ENCODE results near the gene ZHX3. TPM values are rescaled to one million over a fixed set of nuclear protein-coding genes. Genes with fewer than 3 reads are reported as not detected.

ZHX3 gene
- total and polyA plus RNA-seq, 2 of the 13 experiments (the other 11 are each of a cell fraction or from before 2014, with no cell fraction given): 8.4 to 11.7 TPM

DNA sequence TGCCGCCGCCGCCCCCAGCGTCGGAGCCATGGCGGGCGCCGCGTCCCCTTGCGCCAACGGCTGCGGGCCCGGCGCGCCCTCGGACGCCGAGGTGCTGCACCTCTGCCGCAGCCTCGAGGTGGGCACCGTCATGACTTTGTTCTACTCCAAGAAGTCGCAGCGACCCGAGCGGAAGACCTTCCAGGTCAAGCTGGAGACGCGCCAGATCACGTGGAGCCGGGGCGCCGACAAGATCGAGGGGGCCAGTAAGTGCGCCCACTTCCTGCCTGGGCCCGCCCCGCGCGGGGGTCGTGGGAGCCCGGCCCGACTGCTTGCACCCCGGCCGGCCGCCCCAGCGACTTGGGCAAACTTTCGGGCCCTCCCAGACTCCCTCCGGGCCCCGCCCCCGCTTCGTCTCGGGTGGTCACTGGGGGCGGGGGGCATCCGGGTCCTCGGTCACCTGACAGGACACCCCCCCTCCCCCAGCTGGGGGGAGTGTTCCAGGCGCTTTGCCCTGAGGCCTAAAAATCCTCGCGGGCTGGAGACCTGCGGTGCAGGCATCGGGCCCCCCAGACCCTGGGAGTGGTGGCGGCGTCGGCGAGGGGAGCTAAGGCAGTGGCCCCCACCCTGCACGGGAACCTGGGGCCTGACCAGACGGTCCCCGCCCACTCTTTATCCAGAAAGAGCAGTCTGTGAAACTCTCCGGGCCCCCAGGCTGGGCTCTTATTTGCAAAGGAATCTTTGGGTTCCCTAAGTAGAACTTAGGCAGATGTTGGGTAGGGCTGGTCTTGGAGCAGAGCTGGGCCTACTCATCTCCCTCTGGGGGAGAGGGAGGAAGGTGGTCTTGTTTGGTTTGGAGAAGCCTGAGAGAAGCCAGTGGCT, 179.7 kb downstream of the ZHX3 start (continued):
- TF ChIP-seq, protein P1, sequence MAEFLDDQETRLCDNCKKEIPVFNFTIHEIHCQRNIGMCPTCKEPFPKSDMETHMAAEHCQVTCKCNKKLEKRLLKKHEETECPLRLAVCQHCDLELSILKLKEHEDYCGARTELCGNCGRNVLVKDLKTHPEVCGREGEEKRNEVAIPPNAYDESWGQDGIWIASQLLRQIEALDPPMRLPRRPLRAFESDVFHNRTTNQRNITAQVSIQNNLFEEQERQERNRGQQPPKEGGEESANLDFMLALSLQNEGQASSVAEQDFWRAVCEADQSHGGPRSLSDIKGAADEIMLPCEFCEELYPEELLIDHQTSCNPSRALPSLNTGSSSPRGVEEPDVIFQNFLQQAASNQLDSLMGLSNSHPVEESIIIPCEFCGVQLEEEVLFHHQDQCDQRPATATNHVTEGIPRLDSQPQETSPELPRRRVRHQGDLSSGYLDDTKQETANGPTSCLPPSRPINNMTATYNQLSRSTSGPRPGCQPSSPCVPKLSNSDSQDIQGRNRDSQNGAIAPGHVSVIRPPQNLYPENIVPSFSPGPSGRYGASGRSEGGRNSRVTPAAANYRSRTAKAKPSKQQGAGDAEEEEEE (CRISPR knock-in tag; IDR thresholded peaks at IDR 0.05; ENCODE audit: borderline replicate concordance): 0 out of 2 replicates have a peak, but pooled peaks have one; percentile 14
- TF ChIP-seq NRL (CRISPR knock-in tag; IDR thresholded peaks at IDR 0.05; ENCODE audit: borderline replicate concordance) (peak; percentile 85; the same call in 1 of the 2 replicates), ZNF569 (CRISPR knock-in tag; IDR thresholded peaks at IDR 0.05; ENCODE audit: borderline replicate concordance) (no peak), ZNF468 (CRISPR knock-in tag; IDR thresholded peaks at IDR 0.05) (no peak), ZNF350 (CRISPR knock-in tag; IDR thresholded peaks at IDR 0.05; ENCODE audit: borderline replicate concordance, low read depth) (peak; percentile 57; the same call in 1 of the 2 replicates), NFKBIZ (CRISPR knock-in tag; IDR thresholded peaks at IDR 0.05) (0 out of 2 replicates have a peak, but pooled peaks have one; percentile 12), ZNF703 (CRISPR knock-in tag; IDR thresholded peaks at IDR 0.05; ENCODE audit: borderline replicate concordance) (0 out of 2 replicates have a peak, but pooled peaks have one; percentile 27), ESRRA (CRISPR knock-in tag; IDR thresholded peaks at IDR 0.05; ENCODE audit: low read depth) (0 out of 2 replicates have a peak, but pooled peaks have one; percentile 16), ZNF670 (CRISPR knock-in tag; IDR thresholded peaks at IDR 0.05; ENCODE audit: borderline replicate concordance) (no peak), ZNF570 (CRISPR knock-in tag; IDR thresholded peaks at IDR 0.05; ENCODE audit: borderline replicate concordance) (no peak; the same call in 1 of the 2 replicates), U2AF1 (optimal IDR thresholded peaks at IDR 0.05; ENCODE audit: low read depth, low read length) (peak; percentile 91), BRCA1 (CRISPR knock-in tag; IDR thresholded peaks at IDR 0.05) (peak; percentile 37; the same call in 1 of the 2 replicates), NKX3-1 (CRISPR knock-in tag; IDR thresholded peaks at IDR 0.05) (peak; percentile 73; the same call in 1 of the 2 replicates), TCF7 (IDR thresholded peaks at IDR 0.05; ENCODE audit: low read depth) (0 out of 2 replicates have a peak, but pooled peaks have one; percentile 13), ZNF317 (CRISPR knock-in tag; IDR thresholded peaks at IDR 0.05) (peak; percentile 79), U2AF2 (IDR thresholded peaks at IDR 0.05; ENCODE audit: low read depth, low read length) (no peak), ATRX (CRISPR knock-in tag; IDR thresholded peaks at IDR 0.05; ENCODE audit: borderline replicate concordance) (no peak)
- TF ChIP-seq, protein P2, sequence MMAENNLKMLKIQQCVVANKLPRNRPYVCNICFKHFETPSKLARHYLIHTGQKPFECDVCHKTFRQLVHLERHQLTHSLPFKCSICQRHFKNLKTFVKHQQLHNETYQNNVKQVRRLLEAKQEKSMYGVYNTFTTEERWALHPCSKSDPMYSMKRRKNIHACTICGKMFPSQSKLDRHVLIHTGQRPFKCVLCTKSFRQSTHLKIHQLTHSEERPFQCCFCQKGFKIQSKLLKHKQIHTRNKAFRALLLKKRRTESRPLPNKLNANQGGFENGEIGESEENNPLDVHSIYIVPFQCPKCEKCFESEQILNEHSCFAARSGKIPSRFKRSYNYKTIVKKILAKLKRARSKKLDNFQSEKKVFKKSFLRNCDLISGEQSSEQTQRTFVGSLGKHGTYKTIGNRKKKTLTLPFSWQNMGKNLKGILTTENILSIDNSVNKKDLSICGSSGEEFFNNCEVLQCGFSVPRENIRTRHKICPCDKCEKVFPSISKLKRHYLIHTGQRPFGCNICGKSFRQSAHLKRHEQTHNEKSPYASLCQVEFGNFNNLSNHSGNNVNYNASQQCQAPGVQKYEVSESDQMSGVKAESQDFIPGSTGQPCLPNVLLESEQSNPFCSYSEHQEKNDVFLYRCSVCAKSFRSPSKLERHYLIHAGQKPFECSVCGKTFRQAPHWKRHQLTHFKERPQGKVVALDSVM (CRISPR knock-in tag; IDR thresholded peaks at IDR 0.05): peak; percentile 56; the same call in 1 of the 2 replicates
- TF ChIP-seq, protein P3, sequence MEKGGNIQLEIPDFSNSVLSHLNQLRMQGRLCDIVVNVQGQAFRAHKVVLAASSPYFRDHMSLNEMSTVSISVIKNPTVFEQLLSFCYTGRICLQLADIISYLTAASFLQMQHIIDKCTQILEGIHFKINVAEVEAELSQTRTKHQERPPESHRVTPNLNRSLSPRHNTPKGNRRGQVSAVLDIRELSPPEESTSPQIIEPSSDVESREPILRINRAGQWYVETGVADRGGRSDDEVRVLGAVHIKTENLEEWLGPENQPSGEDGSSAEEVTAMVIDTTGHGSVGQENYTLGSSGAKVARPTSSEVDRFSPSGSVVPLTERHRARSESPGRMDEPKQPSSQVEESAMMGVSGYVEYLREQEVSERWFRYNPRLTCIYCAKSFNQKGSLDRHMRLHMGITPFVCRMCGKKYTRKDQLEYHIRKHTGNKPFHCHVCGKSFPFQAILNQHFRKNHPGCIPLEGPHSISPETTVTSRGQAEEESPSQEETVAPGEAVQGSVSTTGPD (CRISPR knock-in tag; IDR thresholded peaks at IDR 0.05): peak; percentile 5; the same call in 1 of the 2 replicates
- TF ChIP-seq, protein P4, sequence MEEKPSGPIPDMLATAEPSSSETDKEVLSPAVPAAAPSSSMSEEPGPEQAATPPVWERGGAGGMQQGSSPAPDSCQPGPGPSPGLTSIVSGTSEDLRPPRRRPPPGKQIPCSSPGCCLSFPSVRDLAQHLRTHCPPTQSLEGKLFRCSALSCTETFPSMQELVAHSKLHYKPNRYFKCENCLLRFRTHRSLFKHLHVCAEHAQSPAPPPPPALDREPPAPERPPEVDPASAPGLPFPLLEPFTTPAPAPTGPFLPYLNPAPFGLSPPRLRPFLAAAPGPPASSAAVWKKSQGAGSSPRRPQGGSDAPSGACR (CRISPR knock-in tag; IDR thresholded peaks at IDR 0.05): peak; percentile 90; the same call in 1 of the 2 replicates
- TF ChIP-seq, protein P5, sequence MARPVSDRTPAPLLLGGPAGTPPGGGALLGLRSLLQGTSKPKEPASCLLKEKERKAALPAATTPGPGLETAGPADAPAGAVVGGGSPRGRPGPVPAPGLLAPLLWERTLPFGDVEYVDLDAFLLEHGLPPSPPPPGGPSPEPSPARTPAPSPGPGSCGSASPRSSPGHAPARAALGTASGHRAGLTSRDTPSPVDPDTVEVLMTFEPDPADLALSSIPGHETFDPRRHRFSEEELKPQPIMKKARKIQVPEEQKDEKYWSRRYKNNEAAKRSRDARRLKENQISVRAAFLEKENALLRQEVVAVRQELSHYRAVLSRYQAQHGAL (CRISPR knock-in tag; IDR thresholded peaks at IDR 0.05; ENCODE audit: not compliant biosample characterization): peak; percentile 76
